Central memory CD8-positive, alpha-beta T cell (primary cell): ENCODE results near the gene KCNIP3.

Experiments
- ATAC-seq: fragments of 150-1000 bp; cut with Tn5 transposase; replicated peaks from 2 replicates; pipeline ENCODE4 v1.10.0; 2022; ENCODE audit warnings: mild to moderate bottlenecking, moderate FRiP score, moderate number of reproducible peaks; ENCODE audit not compliant: poor library complexity, severe bottlenecking; ENCODE audit errors: extremely low read depth
- DNase-seq, 2 donors: peaks; one replicate each; pipeline ENCODE4 v3.0.0; 2021; ENCODE audit warnings: low spot score in 2 of 2
- H3K27ac Mint-ChIP-seq: one replicate; pipeline ENCODE4 v1.8.0; 2022; ENCODE audit warnings: low read depth, mild to moderate bottlenecking, moderate library complexity, mixed read lengths
- H3K27me3 Mint-ChIP-seq: one replicate; pipeline ENCODE4 v1.8.0; 2022; ENCODE audit warnings: mixed read lengths
- H3K36me3 Mint-ChIP-seq: one replicate; pipeline ENCODE4 v1.8.0; 2022; ENCODE audit warnings: mild to moderate bottlenecking, moderate library complexity, mixed read lengths; ENCODE audit not compliant: insufficient read depth
- H3K4me1 Mint-ChIP-seq: one replicate; pipeline ENCODE4 v1.8.0; 2022; ENCODE audit warnings: mixed read lengths
- H3K4me3 Mint-ChIP-seq: one replicate; pipeline ENCODE4 v1.8.0; 2022; ENCODE audit warnings: mild to moderate bottlenecking, moderate library complexity, mixed read lengths
- H3K9me3 Mint-ChIP-seq: one replicate; pipeline ENCODE4 v1.8.0; 2022; ENCODE audit warnings: mixed read lengths

KCNIP3 gene

DNA sequence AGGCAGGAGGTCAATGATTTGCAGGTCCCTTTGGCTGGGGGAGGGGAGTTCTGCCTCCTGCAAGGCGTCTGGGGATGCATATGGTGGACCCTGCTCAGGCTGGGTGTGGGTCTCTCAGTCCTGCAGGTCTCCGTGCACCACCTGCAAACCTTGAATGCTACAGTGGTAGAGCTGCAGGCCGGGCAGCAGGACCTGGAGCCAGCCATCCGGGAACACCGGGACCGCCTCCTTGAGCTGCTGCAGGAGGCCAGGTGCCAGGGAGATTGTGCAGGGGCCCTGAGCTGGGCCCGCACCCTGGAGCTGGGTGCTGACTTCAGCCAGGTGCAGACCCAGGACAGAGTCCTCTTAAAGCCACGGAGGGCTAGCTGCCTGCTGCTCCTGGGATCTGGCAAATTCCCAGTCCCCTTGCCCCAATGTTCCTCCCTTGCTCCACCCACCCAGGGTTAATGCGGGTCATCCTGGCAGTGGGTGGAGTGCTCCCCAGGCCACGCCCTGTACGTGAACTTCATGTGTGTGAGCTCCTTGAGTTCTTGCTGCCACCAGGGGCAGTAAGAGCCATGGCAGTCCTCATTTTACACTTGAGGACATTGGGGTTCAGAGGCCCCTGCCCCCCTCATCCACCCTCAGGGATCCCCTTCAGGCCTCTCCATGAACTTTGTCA is 19.8 kb upstream of the KCNIP3 start:
- DNase-seq (no peak), ATAC-seq (no peak)
- no peaks in the 10 kb centered on the region for H3K9me3 Mint-ChIP-seq

DNA sequence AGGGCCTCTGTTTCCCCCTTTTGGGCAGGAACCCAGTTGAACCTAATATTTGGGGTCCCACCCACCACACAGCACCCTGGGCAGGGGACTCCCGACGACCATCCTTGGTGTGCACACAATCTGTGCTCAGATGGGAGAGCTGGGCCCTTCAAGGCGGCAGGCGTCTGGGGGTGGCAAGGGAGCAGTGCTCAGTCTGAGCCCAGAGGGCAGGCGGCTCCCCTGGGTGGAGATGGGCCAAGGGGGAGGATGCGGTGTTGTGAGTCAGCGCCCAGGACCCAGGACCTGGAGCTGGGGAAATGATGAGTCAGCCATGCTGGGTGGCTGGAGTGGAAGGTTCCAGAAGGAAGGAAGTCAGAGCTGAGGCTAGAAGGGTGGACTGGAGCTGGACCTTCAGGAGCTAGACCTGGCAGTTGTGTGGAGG is 19.1 kb upstream of the KCNIP3 start:
- no peak for ATAC-seq

More for the DNA sequence above, 19.8 kb upstream of the KCNIP3 start:
- Mint-ChIP-seq H3K36me3 (no peaks in the 10 kb centered on the region), H3K4me1 (no peaks in the 10 kb centered on the region), H3K27me3 (peaks cover 8% of the 10 kb centered on the region), H3K27ac (no peak overlapping the region), H3K4me3 (no peak overlapping the region)

GRCh38 chr2:95278637-95279225 is 18.4 kb upstream of the KCNIP3 start:
- ATAC-seq (no peak), DNase-seq (no peak)
- H3K27me3 Mint-ChIP-seq: peaks cover 8% of the 10 kb centered on the region
- no peak overlapping the region for H3K4me3 Mint-ChIP-seq
- no peaks in the 10 kb centered on the region for H3K4me1 Mint-ChIP-seq
- no peaks in the 10 kb centered on the region for H3K9me3 Mint-ChIP-seq
- no peak overlapping the region for H3K27ac Mint-ChIP-seq
- H3K36me3 Mint-ChIP-seq: no peaks in the 10 kb centered on the region

More for the DNA sequence above, 19.1 kb upstream of the KCNIP3 start:
- Mint-ChIP-seq H3K36me3 (no peaks in the 10 kb centered on the region), H3K4me1 (no peaks in the 10 kb centered on the region), H3K9me3 (no peaks in the 10 kb centered on the region), H3K27ac (no peak overlapping the region), H3K4me3 (no peak overlapping the region), H3K27me3 (peaks cover 8% of the 10 kb centered on the region)
- no peak for DNase-seq

- Mint-ChIP-seq H3K36me3 (no peaks in the 10 kb centered on the region), H3K4me3 (no peak overlapping the region), H3K27ac (no peak overlapping the region), H3K4me1 (no peaks in the 10 kb centered on the region), H3K27me3 (peaks cover 8% of the 10 kb centered on the region), H3K9me3 (no peaks in the 10 kb centered on the region)
- ATAC-seq: no peak
- no peak for DNase-seq
Observed at GRCh38 chr2:95279435-95280035, 17.6 kb upstream of the KCNIP3 start.

GRCh38 chr2:95281071-95281470 is 16.1 kb upstream of the KCNIP3 start:
- H3K27me3 Mint-ChIP-seq: peaks cover 8% of the 10 kb centered on the region
- no peak overlapping the region for H3K4me3 Mint-ChIP-seq
- H3K4me1 Mint-ChIP-seq: no peaks in the 10 kb centered on the region
- no peaks in the 10 kb centered on the region for H3K9me3 Mint-ChIP-seq
- ATAC-seq: no peak
- no peak overlapping the region for H3K27ac Mint-ChIP-seq
- H3K36me3 Mint-ChIP-seq: no peaks in the 10 kb centered on the region
- no peak for DNase-seq

- ATAC-seq (no peak), DNase-seq (no peak)
- Mint-ChIP-seq H3K36me3 (no peaks in the 10 kb centered on the region), H3K27ac (no peak overlapping the region), H3K4me3 (no peak overlapping the region), H3K4me1 (no peaks in the 10 kb centered on the region), H3K9me3 (no peaks in the 10 kb centered on the region), H3K27me3 (peaks cover 8% of the 10 kb centered on the region)
Observed at GRCh38 chr2:95281786-95282185, 15.4 kb upstream of the KCNIP3 start.

GRCh38 chr2:95282458-95282857 is 14.7 kb upstream of the KCNIP3 start:
- H3K27ac Mint-ChIP-seq: no peak overlapping the region
- H3K4me3 Mint-ChIP-seq: no peak overlapping the region
- peaks cover 8% of the 10 kb centered on the region for H3K27me3 Mint-ChIP-seq
- DNase-seq (no peak), ATAC-seq (no peak)
- no peaks in the 10 kb centered on the region for H3K9me3 Mint-ChIP-seq
- H3K36me3 Mint-ChIP-seq: no peaks in the 10 kb centered on the region
- H3K4me1 Mint-ChIP-seq: no peaks in the 10 kb centered on the region

DNA sequence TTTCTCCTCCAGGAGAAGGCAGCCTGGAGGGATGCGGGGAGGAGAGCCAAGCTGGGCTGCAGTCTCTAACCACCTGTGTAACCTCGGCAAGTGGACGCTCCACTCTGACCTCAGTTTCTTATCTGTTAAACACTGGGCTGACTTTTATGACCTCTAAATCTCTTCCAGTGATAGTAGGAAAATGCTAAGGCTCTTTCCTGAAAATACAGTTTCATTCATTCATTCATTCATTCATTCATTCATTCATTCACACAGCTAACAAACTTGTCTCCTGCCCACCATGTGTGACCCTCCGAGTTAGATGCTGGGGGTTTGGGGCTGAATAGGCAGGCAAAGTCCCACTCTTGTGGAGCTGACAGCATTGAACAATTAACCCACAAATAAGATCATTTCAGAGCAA is 13.6 kb upstream of the KCNIP3 start:
- DNase-seq (no peak), ATAC-seq (no peak)
- Mint-ChIP-seq H3K27me3 (no peaks in the 10 kb centered on the region), H3K36me3 (no peaks in the 10 kb centered on the region), H3K4me3 (no peak overlapping the region), H3K27ac (no peak overlapping the region), H3K4me1 (no peaks in the 10 kb centered on the region), H3K9me3 (no peaks in the 10 kb centered on the region)

DNA sequence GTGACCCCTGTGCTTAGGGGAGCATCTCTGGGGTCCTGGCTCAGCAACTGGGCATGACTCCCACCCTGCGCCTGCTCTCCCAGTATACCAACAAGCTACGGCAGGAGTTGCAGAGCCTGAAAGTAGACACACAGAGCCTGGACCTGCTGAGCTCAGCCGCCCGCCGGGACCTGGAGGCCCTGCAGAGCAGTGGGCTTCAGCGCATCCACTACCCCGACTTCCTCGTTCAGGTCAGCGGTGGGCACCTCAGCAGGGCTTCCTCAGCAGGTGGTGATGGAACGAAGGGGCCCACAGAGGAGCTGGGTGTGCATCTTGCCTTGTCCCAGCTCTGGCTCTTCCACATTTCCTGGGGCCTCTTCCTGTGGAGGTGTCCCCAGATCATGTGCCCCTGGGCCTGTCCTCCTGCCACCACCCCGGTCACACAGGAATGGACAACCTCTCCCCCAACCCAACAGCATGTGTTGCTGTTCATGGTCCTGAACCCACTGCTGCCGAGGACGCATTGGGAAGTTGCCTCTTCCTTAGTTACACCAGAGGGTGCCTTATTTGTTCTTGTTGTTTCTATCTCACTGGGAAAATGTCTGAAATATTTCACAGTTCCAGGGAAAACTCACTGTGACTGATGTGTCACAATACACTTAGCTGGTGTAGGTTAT is 12.1 kb upstream of the KCNIP3 start:
- no peaks in the 10 kb centered on the region for H3K4me1 Mint-ChIP-seq
- no peaks in the 10 kb centered on the region for H3K36me3 Mint-ChIP-seq
- H3K27me3 Mint-ChIP-seq: no peaks in the 10 kb centered on the region
- H3K27ac Mint-ChIP-seq: no peak overlapping the region
- H3K9me3 Mint-ChIP-seq: peaks cover 1% of the 10 kb centered on the region
- no peak for DNase-seq
- no peak overlapping the region for H3K4me3 Mint-ChIP-seq
- no peak for ATAC-seq

GRCh38 chr2:95285542-95285932 is 11.6 kb upstream of the KCNIP3 start:
- DNase-seq (no peak), ATAC-seq (no peak)
- Mint-ChIP-seq H3K4me1 (no peaks in the 10 kb centered on the region), H3K27ac (no peak overlapping the region), H3K36me3 (no peaks in the 10 kb centered on the region), H3K27me3 (no peaks in the 10 kb centered on the region), H3K9me3 (peaks cover 7% of the 10 kb centered on the region), H3K4me3 (no peak overlapping the region)

- no peak for DNase-seq
- no peaks in the 10 kb centered on the region for H3K36me3 Mint-ChIP-seq
- H3K27ac Mint-ChIP-seq: no peak overlapping the region
- ATAC-seq: no peak
- peaks cover 14% of the 10 kb centered on the region for H3K9me3 Mint-ChIP-seq
- no peaks in the 10 kb centered on the region for H3K4me1 Mint-ChIP-seq
- H3K4me3 Mint-ChIP-seq: no peak overlapping the region
- no peaks in the 10 kb centered on the region for H3K27me3 Mint-ChIP-seq
Observed at GRCh38 chr2:95287336-95287735, 9.8 kb upstream of the KCNIP3 start.

- Mint-ChIP-seq H3K27me3 (no peaks in the 10 kb centered on the region), H3K36me3 (no peaks in the 10 kb centered on the region), H3K4me3 (no peak overlapping the region), H3K9me3 (peaks cover 16% of the 10 kb centered on the region), H3K27ac (no peak overlapping the region), H3K4me1 (no peaks in the 10 kb centered on the region)
- no peak for ATAC-seq
- no peak for DNase-seq
Observed at GRCh38 chr2:95287806-95288205, 9.3 kb upstream of the KCNIP3 start.

- Mint-ChIP-seq H3K9me3 (peaks cover 16% of the 10 kb centered on the region), H3K27ac (no peak overlapping the region), H3K4me3 (no peak overlapping the region), H3K36me3 (no peaks in the 10 kb centered on the region), H3K4me1 (no peaks in the 10 kb centered on the region), H3K27me3 (no peaks in the 10 kb centered on the region)
- ATAC-seq: no peak
- no peak for DNase-seq
Observed at GRCh38 chr2:95289253-95289652, 7.9 kb upstream of the KCNIP3 start.
